ENCODE measurements around the gene TMEM225.
"Not testable (repeated sequence)": the region's sequence is repeated elsewhere in the genome, so short reads cannot be mapped to it uniquely, and the experiment has no call there.

Gene TMEM225

GRCh38 chr11:123880912-123881311, 4.6 kb downstream of the TMEM225 start:
- TF ChIP-seq ZIC2 (tag by site-specific recombination; IDR thresholded peaks at IDR 0.05) (no peak), ZBTB6 (tag by site-specific recombination; IDR thresholded peaks at IDR 0.05) (no peak), WT1 (tag by site-specific recombination; IDR thresholded peaks at IDR 0.05) (no peak), KLF10 (tag by site-specific recombination; IDR thresholded peaks at IDR 0.05) (no peak), ZNF768 (tag by site-specific recombination; IDR thresholded peaks at IDR 0.05) (no peak), ZNF501 (tag by site-specific recombination; IDR thresholded peaks at IDR 0.05) (no peak)
- H3K4me3 ChIP-seq (ENCODE audit: low read depth, low read length) = no peak overlapping the region
- H3K36me3 ChIP-seq (ENCODE audit: control insufficient read depth in 2 of 2, insufficient read depth in 1 of 2, low read length in 2 of 2) = no peaks in the 10 kb centered on the region
- H3K27ac ChIP-seq (ENCODE audit: extremely low read depth, low read depth, low read length) = no peak overlapping the region
- H3K9me3 ChIP-seq (ENCODE audit: control insufficient read depth, insufficient read depth, low read depth, low read length) = no peaks in the 10 kb centered on the region
- ChIA-PET CTCF (no interaction called here), POLR2A (no interaction called here)
- H3K4me1 ChIP-seq (ENCODE audit: control insufficient read depth, insufficient read depth, low read length) = no peaks in the 10 kb centered on the region

- CTCF ChIA-PET = not testable (repeated sequence)
Observed at GRCh38 chr11:123867795-123868194, 17.7 kb downstream of the TMEM225 start.

GRCh38 chr11:123865293-123865692, 20.2 kb downstream of the TMEM225 start:
- CTCF ChIA-PET = interaction anchor here (0.6 kb wide), 1 partner anchor 223 kb away, joined by 5 read pairs; no protein-coding TSS in a partner anchor
- H3K27ac ChIP-seq (ENCODE audit: extremely low read depth, low read depth, low read length); POLR2A ChIA-PET: not testable (repeated sequence)

More at GRCh38 chr11:123867795-123868194, 17.7 kb downstream of the TMEM225 start:
- H3K9me3 ChIP-seq (ENCODE audit: control insufficient read depth, insufficient read depth, low read depth, low read length); H3K27ac ChIP-seq (ENCODE audit: extremely low read depth, low read depth, low read length); H3K4me1 ChIP-seq (ENCODE audit: control insufficient read depth, insufficient read depth, low read length); POLR2A ChIA-PET; H3K4me3 ChIP-seq (ENCODE audit: low read depth, low read length); H3K36me3 ChIP-seq (ENCODE audit: control insufficient read depth in 2 of 2, insufficient read depth in 1 of 2, low read length in 2 of 2): not testable (repeated sequence)

GRCh38 chr11:123859731-123860130, 25.7 kb downstream of the TMEM225 start:
- Histone ChIP-seq H3K4me1 (ENCODE audit: control insufficient read depth, insufficient read depth, low read length) (no peaks in the 10 kb centered on the region), H3K27ac (ENCODE audit: extremely low read depth, low read depth, low read length) (no peak overlapping the region), H3K4me3 (ENCODE audit: low read depth, low read length) (no peak overlapping the region), H3K36me3 (ENCODE audit: control insufficient read depth in 2 of 2, insufficient read depth in 1 of 2, low read length in 2 of 2) (no peaks in the 10 kb centered on the region), H3K9me3 (ENCODE audit: control insufficient read depth, insufficient read depth, low read depth, low read length) (no peaks in the 10 kb centered on the region)
- ChIA-PET POLR2A (no interaction called here), CTCF (no interaction called here)
- TF ChIP-seq KLF7 (tag by site-specific recombination; IDR thresholded peaks at IDR 0.05; ENCODE audit: borderline replicate concordance) = no peak
- TF ChIP-seq KLF16 (tag by site-specific recombination; IDR thresholded peaks at IDR 0.05) = no peak
- TF ChIP-seq BCL6B (tag by site-specific recombination; IDR thresholded peaks at IDR 0.05) = no peak
- no peak for TF ChIP-seq ZSCAN5A (tag by site-specific recombination; IDR thresholded peaks at IDR 0.05)
- TF ChIP-seq ZNF362 (tag by site-specific recombination; IDR thresholded peaks at IDR 0.05) = no peak
- no peak for TF ChIP-seq GLIS2 (tag by site-specific recombination; IDR thresholded peaks at IDR 0.05)
- no peak for TF ChIP-seq ZNF791 (tag by site-specific recombination; IDR thresholded peaks at IDR 0.05)
- TF ChIP-seq ZNF302 (tag by site-specific recombination; IDR thresholded peaks at IDR 0.05; ENCODE audit: low read depth) = no peak
- TF ChIP-seq REPIN1 (tag by site-specific recombination; IDR thresholded peaks at IDR 0.05; ENCODE audit: low read depth) = no peak
- TF ChIP-seq ZBTB44 (tag by site-specific recombination; IDR thresholded peaks at IDR 0.05) = no peak
- TF ChIP-seq YY2 (tag by site-specific recombination; IDR thresholded peaks at IDR 0.05) = no peak
- TF ChIP-seq ZNF792 (tag by site-specific recombination; IDR thresholded peaks at IDR 0.05) = no peak
- TF ChIP-seq GLI2 (tag by site-specific recombination; IDR thresholded peaks at IDR 0.05; ENCODE audit: borderline replicate concordance, low read depth) = no peak
- no peak for TF ChIP-seq TRIM28 (IDR thresholded peaks at IDR 0.05; ENCODE audit: borderline replicate concordance, low read length)
- no peak for TF ChIP-seq BCL11A (tag by site-specific recombination; IDR thresholded peaks at IDR 0.05; ENCODE audit: low read depth)

More at GRCh38 chr11:123865293-123865692, 20.2 kb downstream of the TMEM225 start:
- H3K4me3 ChIP-seq (ENCODE audit: low read depth, low read length); H3K4me1 ChIP-seq (ENCODE audit: control insufficient read depth, insufficient read depth, low read length); H3K9me3 ChIP-seq (ENCODE audit: control insufficient read depth, insufficient read depth, low read depth, low read length); H3K36me3 ChIP-seq (ENCODE audit: control insufficient read depth in 2 of 2, insufficient read depth in 1 of 2, low read length in 2 of 2): not testable (repeated sequence)

Data from HEK293 (cell line).